K562 (cell line): ENCODE results near the gene ZFYVE28. TPM values are rescaled to one million over a fixed set of nuclear protein-coding genes. Genes with fewer than 3 reads are reported as not detected.

Experiments used
- ATAC-seq: fragments of 200-7000 bp; cut with Tn5 transposase; 3 replicates; pipeline ENCODE4 v1.9.1; 2020; ENCODE audit warnings: moderate library complexity
- BruUV-seq: library from RNA; stranded (reverse); fragments of 400-500 nt; replicated peaks from 2 replicates; lab custom pipeline; 2021; lab: Mats Ljungman, UMichigan
- CTCF ChIA-PET: fragments of 300-600 bp; formaldehyde crosslinking; extraction: SDS; loops from one replicate; lab custom pipeline; 2021; ENCODE audit warnings: low intra/inter-chr PET ratio; lab: Yijun Ruan, JAX
- POLR2A ChIA-PET: fragments of 300-600, 350-650 bp; sonication (Branson Sonifier 250); formaldehyde crosslinking; extraction: SDS; loops from one replicate; lab custom pipeline; 2021; ENCODE audit warnings: antibody characterized with exemption, inconsistent platforms; lab: Yijun Ruan, JAX
- DNase-seq, 4 experiments: peaks; one replicate each; pipeline versions ENCODE4 v3.0.0 to v3.0.0-alpha.2; 2011 to 2018; ENCODE audit warnings: low spot score in 3 of 4, mixed read lengths in 3 of 4; ENCODE audit errors: extremely low read depth in 1 of 4
- FAIRE-seq: peaks from 2 replicates; lab custom pipeline; 2011; peaks lifted over from hg19 to GRCh38; lab: Jason Lieb, UNC
- H2AFZ ChIP-seq: 2 replicates; pipeline ENCODE4 v1.6.0; 2011; ENCODE audit warnings: low read depth, low read length, control low read depth, inconsistent platforms
- H3K27ac ChIP-seq: fragments of 200-600 bp; 3 replicates; pipeline ENCODE4 v1.8.0; 2011; ENCODE audit warnings: low read depth, mild to moderate bottlenecking, control low read depth, inconsistent platforms, low read length, moderate library complexity, mixed read lengths; ENCODE audit errors: extremely low read depth
- H3K27me3 ChIP-seq, 2 experiments: fragments of 300-600 bp in 1 of 2; 2 replicates in 1 of 2; 3 replicates in 1 of 2; pipeline versions ENCODE4 v1.6.0 to v1.8.0; 2011; ENCODE audit warnings: inconsistent platforms in 2 of 2, low read length in 2 of 2, mild to moderate bottlenecking in 1 of 2, mixed read lengths in 1 of 2, moderate library complexity in 1 of 2; ENCODE audit not compliant: control insufficient read depth in 2 of 2, insufficient read depth in 2 of 2
- H3K36me3 ChIP-seq: fragments of 300-600 bp; 3 replicates; pipeline ENCODE4 v1.8.0; 2011; ENCODE audit warnings: mild to moderate bottlenecking, low read length, inconsistent platforms; ENCODE audit not compliant: control insufficient read depth, insufficient read depth
- H3K4me1 ChIP-seq, 2 experiments: fragments of 200-600 bp in 1 of 2; replicated peaks in 1 of 2; 2 replicates in 1 of 2; 3 replicates in 1 of 2; pipeline versions ENCODE4 v1.5.1 to v1.8.0; 2011; ENCODE audit warnings: inconsistent platforms in 2 of 2, low read length in 2 of 2, mild to moderate bottlenecking in 1 of 2, mixed read lengths in 1 of 2, moderate library complexity in 1 of 2; ENCODE audit not compliant: control insufficient read depth in 2 of 2, insufficient read depth in 2 of 2
- H3K4me2 ChIP-seq: 2 replicates; pipeline ENCODE4 v1.6.1; 2011; ENCODE audit warnings: low read length, control low read depth, inconsistent platforms, mixed read lengths; ENCODE audit not compliant: insufficient read depth
- H3K4me3 ChIP-seq: fragments of 200-600 bp; sonication (generic), shearing (Covaris generic); 2 replicates; pipeline ENCODE4 v1.5.1; 2016; ENCODE audit warnings: control low read depth, inconsistent platforms
- H3K79me2 ChIP-seq: fragments of 200-600 bp; 3 replicates; pipeline ENCODE4 v1.8.0; 2011; ENCODE audit warnings: low read length, inconsistent platforms; ENCODE audit not compliant: control insufficient read depth, insufficient read depth
- H3K9ac ChIP-seq, 2 experiments: 2 replicates each; pipeline versions ENCODE4 v1.6.0 to v1.6.1; 2011; ENCODE audit warnings: low read depth in 2 of 2, low read length in 2 of 2, control low read depth in 1 of 2, inconsistent platforms in 1 of 2, mild to moderate bottlenecking in 1 of 2, mixed read lengths in 1 of 2; ENCODE audit not compliant: insufficient read depth in 1 of 2
- H3K9me1 ChIP-seq: one replicate; pipeline ENCODE4 v1.6.0; 2011; ENCODE audit warnings: inconsistent platforms, mild to moderate bottlenecking, low read length, moderate library complexity; ENCODE audit not compliant: control insufficient read depth, insufficient read depth
- H3K9me3 ChIP-seq: replicated peaks from 2 replicates; pipeline ENCODE4 v1.5.1; 2011; ENCODE audit warnings: low read depth, low read length, inconsistent platforms; ENCODE audit not compliant: control insufficient read depth, insufficient read depth
- H4K20me1 ChIP-seq: replicated peaks from 2 replicates; pipeline ENCODE4 v1.6.1; 2011; ENCODE audit warnings: low read length, inconsistent platforms, mixed read lengths; ENCODE audit not compliant: control insufficient read depth, insufficient read depth
- NFIX ChIP-seq: fragments of 250-450 bp; sonication (Bioruptor Pico); IDR thresholded peaks from 2 replicates; pipeline ENCODE4 v1.4.0; 2020; ENCODE audit warnings: low read depth, mild to moderate bottlenecking, moderate library complexity
- PTBP1 ChIP-seq: fragments of 200-400 bp; formaldehyde crosslinking; IDR thresholded peaks from 2 replicates; pipeline ENCODE4 v1.6.1; 2017; ENCODE audit warnings: low read depth, low read length
- ZMIZ1 ChIP-seq, 2 experiments: fragments of 150-350 bp in 1 of 2; IDR thresholded peaks; 2 replicates each; pipeline ENCODE4 v1.6.1; 2012 to 2016; ENCODE audit warnings: low read depth in 2 of 2, low read length in 2 of 2, mild to moderate bottlenecking in 1 of 2, moderate library complexity in 1 of 2
- ZNF134 ChIP-seq: fragments of 250-450 bp; sonication (Bioruptor Pico); conservative IDR thresholded peaks from 2 replicates; pipeline ENCODE4 v1.4.0; 2020
- ZNF263 ChIP-seq: sonication (generic); formaldehyde crosslinking; IDR thresholded peaks from 2 replicates; pipeline ENCODE4 v1.8.0; 2022; ENCODE audit warnings: mild to moderate bottlenecking, missing genetic modification reagents, borderline replicate concordance
- ZNF511 ChIP-seq: sonication (generic); formaldehyde crosslinking; IDR thresholded peaks from 2 replicates; pipeline ENCODE4 v1.8.0; 2022; ENCODE audit warnings: mild to moderate bottlenecking, missing genetic modification reagents
- ZNF668 ChIP-seq: fragments of 250-450 bp; sonication (Bioruptor Pico); IDR thresholded peaks from 2 replicates; pipeline ENCODE4 v1.8.0; 2022; ENCODE audit warnings: mild to moderate bottlenecking, inconsistent platforms
- ZZZ3 ChIP-seq: fragments of 450-650 bp; IDR thresholded peaks from 2 replicates; pipeline ENCODE4 v1.6.1; 2016; ENCODE audit warnings: antibody characterized with exemption, mild to moderate bottlenecking, moderate library complexity
- WGBS: fragments of 100-300 bp; shearing (Covaris generic); methylation state at CpG from one replicate; pipeline ENCODE4 v1.1.6; 2016; ENCODE audit warnings: low coverage, mixed read lengths; ENCODE audit not compliant: insufficient coverage; ENCODE audit errors: missing lambda C conversion rate; 5-methylcytosine and 5-hydroxymethylcytosine counted together
- in situ Hi-C: fragments of 300-500 bp; cut with MboI; formaldehyde crosslinking; loops from 4 replicates; pipeline ENCODE4 v1.15.0; 2018; ENCODE audit warnings: inconsistent platforms, mixed read lengths
- intact Hi-C: fragments of 100-400 bp; cut with micrococcal nuclease; formaldehyde crosslinking; loops from 2 replicates; pipeline ENCODE4 v1.14.2; 2022
- polyA plus RNA-seq, 8 experiments: library from polyadenylated mRNA; depleted of rRNA in 4 of 8; stranded (reverse) in 5 of 8; unstranded in 3 of 8; fragments of >200 nt; fragmentation: Nextera tagmentation in 2 of 8; fragmentation: Illumina TruSeq in 1 of 8; extraction: Ambion mirVana in 2 of 8; extraction: Trizol in 1 of 8; gene quantifications; 2 replicates each; pipeline versions ENCODE4 v1.2.1 to v1.2.3, GENCODE V29; 2011 to 2014; ENCODE audit warnings: inconsistent platforms in 1 of 8, missing spikeins in 1 of 8
- total RNA-seq, 7 experiments: library from RNA; depleted of rRNA in 6 of 7; stranded (reverse); fragments of >200 nt in 6 of 7; fragmentation: Illumina TruSeq in 2 of 7; extraction: Trizol in 2 of 7; gene quantifications; 2 replicates each; pipeline versions ENCODE4 v1.2.1 to v1.2.3, GENCODE V29; 2011 to 2021; ENCODE audit warnings: low replicate concordance in 1 of 7
- TF ChIP-seq, protein P1 (sequence below): sonication (generic); formaldehyde crosslinking; IDR thresholded peaks from 2 replicates; pipeline ENCODE4 v1.8.1; 2023; ENCODE audit warnings: missing genetic modification reagents, mild to moderate bottlenecking, borderline replicate concordance

The ZFYVE28 gene
- total and polyA plus RNA-seq, 9 of the 15 experiments (the other 6 are each of a cell fraction or from before 2014, with no cell fraction given), result 1.3 to 24.8 (median 8.9) TPM

DNA sequence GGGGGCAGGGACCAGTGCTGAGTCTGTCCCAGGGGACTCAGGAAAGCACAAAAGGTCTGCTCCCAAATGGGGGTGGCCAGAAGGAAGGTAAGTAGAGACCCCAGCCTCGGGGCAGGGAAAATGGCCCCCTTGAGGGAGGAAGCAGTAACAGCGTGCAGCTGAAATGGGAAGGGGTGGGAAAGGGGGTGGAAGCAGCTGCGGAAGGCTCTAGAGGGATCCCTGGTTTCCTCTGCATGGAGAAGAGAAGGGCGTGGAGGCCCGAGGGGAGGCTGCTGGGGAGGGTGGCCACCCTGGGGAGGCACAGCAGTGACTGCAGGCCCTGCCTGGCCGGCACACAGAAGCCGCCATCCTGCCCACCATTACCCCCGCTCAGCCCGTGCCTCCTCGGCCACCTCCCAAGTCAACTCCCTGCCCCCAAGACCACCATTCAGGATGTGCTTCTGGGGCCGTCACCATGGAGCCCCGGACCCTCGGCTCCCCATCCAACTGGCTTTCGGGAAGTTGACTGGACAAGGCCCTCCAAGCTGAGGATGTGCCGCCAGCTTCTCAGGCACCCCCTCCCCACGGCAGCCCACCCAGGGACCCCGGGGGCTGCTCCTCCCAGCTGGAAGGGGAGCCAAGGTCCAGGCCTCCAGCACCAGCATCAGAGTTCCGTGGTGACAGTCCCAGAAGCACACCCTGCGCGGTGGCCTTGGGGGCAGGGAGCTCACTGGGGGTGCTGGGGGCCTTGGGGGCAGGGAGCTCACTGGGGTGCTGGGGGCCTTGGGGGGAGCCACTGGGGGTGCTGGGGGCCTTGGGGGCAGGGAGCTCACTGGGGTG lies 23.9 kb upstream of the ZFYVE28 start:
- DNase-seq (peak in 2 of 4 experiments; percentile 37 to 43), FAIRE-seq (no peak), ATAC-seq (peak; percentile 52)
- Histone ChIP-seq H3K4me2 (peak overlapping the region; percentile 64), H3K79me2 (no peaks in the 10 kb centered on the region), H3K9me3 (no peaks in the 10 kb centered on the region), H3K4me3 (no peak overlapping the region; the same call in 1 of the 2 replicates), H3K4me1 (peaks cover 4 to 36% of the 10 kb centered on the region in 2 experiments; a peak in 4 of 5 replicates), H2AFZ (peak overlapping the region; percentile 96), H3K27me3 (no peaks in the 10 kb centered on the region), H4K20me1 (no peaks in the 10 kb centered on the region), H3K36me3 (no peaks in the 10 kb centered on the region), H3K27ac (no peak overlapping the region), H3K9me1 (no peaks in the 10 kb centered on the region), H3K9ac (no peak overlapping the region)
- intact Hi-C loops (no loop called here), in situ Hi-C loops (loop anchor here (10.0 kb wide), 1 partner anchor 218 kb away; no protein-coding TSS in a partner anchor)
- 55% methylated on average over 8 of the region's 20 CpGs for WGBS
- CTCF ChIA-PET, result interaction anchor here (0.6 to 2.6 kb wide), 3 partner anchors 12 to 223 kb away, joined by 3 to 25 read pairs (median 3); no protein-coding TSS in a partner anchor
- BruUV-seq, result no TSS peak
- POLR2A ChIA-PET, result interaction anchor here (0.6 kb wide), 1 partner anchor 10 kb away, joined by 3 read pairs; no protein-coding TSS in a partner anchor
- TF ChIP-seq, protein P1, sequence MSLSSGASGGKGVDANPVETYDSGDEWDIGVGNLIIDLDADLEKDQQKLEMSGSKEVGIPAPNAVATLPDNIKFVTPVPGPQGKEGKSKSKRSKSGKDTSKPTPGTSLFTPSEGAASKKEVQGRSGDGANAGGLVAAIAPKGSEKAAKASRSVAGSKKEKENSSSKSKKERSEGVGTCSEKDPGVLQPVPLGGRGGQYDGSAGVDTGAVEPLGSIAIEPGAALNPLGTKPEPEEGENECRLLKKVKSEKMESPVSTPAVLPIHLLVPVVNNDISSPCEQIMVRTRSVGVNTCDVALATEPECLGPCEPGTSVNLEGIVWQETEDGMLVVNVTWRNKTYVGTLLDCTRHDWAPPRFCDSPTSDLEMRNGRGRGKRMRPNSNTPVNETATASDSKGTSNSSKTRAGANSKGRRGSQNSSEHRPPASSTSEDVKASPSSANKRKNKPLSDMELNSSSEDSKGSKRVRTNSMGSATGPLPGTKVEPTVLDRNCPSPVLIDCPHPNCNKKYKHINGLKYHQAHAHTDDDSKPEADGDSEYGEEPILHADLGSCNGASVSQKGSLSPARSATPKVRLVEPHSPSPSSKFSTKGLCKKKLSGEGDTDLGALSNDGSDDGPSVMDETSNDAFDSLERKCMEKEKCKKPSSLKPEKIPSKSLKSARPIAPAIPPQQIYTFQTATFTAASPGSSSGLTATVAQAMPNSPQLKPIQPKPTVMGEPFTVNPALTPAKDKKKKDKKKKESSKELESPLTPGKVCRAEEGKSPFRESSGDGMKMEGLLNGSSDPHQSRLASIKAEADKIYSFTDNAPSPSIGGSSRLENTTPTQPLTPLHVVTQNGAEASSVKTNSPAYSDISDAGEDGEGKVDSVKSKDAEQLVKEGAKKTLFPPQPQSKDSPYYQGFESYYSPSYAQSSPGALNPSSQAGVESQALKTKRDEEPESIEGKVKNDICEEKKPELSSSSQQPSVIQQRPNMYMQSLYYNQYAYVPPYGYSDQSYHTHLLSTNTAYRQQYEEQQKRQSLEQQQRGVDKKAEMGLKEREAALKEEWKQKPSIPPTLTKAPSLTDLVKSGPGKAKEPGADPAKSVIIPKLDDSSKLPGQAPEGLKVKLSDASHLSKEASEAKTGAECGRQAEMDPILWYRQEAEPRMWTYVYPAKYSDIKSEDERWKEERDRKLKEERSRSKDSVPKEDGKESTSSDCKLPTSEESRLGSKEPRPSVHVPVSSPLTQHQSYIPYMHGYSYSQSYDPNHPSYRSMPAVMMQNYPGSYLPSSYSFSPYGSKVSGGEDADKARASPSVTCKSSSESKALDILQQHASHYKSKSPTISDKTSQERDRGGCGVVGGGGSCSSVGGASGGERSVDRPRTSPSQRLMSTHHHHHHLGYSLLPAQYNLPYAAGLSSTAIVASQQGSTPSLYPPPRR (CRISPR knock-in tag), result no peak
- 0 out of 2 replicates have a peak, but pooled peaks have one; percentile 1 for TF ChIP-seq ZNF511
- TF ChIP-seq PTBP1, result no peak
- no peak for TF ChIP-seq ZZZ3
- no peak for TF ChIP-seq ZMIZ1 (IDR thresholded peaks at IDR 0.05; ENCODE audit: low read depth in 2 of 2, low read length in 2 of 2)
- TF ChIP-seq ZNF263, result 0 out of 2 replicates have a peak, but pooled peaks have one; percentile 11
- TF ChIP-seq NFIX (CRISPR knock-in tag), result no peak
- TF ChIP-seq ZNF668 (CRISPR knock-in tag), result no peak
- no peak for TF ChIP-seq ZNF134 (CRISPR knock-in tag)
